IPS DF 4.7 (cell line): ENCODE measurements around the gene OR8G5.

Experiments
- DNase-seq: peaks from one replicate; pipeline ENCODE4 v3.0.0-alpha.2; 2013; ENCODE audit warnings: low spot score; ENCODE audit errors: extremely low read depth

Gene OR8G5

GRCh38 chr11:124285610-124286344 lies 29.6 kb downstream of the OR8G5 start:
- DNase-seq, result no peak

- DNase-seq, result no peak
Observed at GRCh38 chr11:124294687-124295086, 38.5 kb downstream of the OR8G5 start.

GRCh38 chr11:124296016-124296415 lies 39.8 kb downstream of the OR8G5 start:
- DNase-seq, result no peak

GRCh38 chr11:124297921-124298320 lies 41.7 kb downstream of the OR8G5 start:
- DNase-seq, result no peak

- DNase-seq, result no peak
Observed at GRCh38 chr11:124301548-124301947, 45.4 kb downstream of the OR8G5 start.

- no peak for DNase-seq
Observed at GRCh38 chr11:124302347-124303125, 46.4 kb downstream of the OR8G5 start.

GRCh38 chr11:124307093-124307492 lies 50.9 kb downstream of the OR8G5 start:
- no peak for DNase-seq

GRCh38 chr11:124310721-124311120 lies 54.5 kb downstream of the OR8G5 start:
- DNase-seq, result no peak

GRCh38 chr11:124311269-124311668 lies 55.1 kb downstream of the OR8G5 start:
- no peak for DNase-seq

GRCh38 chr11:124311670-124312069 lies 55.5 kb downstream of the OR8G5 start:
- DNase-seq, result no peak

GRCh38 chr11:124313131-124313530 lies 57.0 kb downstream of the OR8G5 start:
- no peak for DNase-seq

- no peak for DNase-seq
Observed at GRCh38 chr11:124313849-124314248, 57.7 kb downstream of the OR8G5 start, which contains the start of gene OR8D1. OR8D1 (minus strand) TSS chr11:124313949; CDS start chr11:124310766, 3,183 bp downstream.

- DNase-seq, result no peak
Observed at GRCh38 chr11:124315052-124315451, 58.9 kb downstream of the OR8G5 start.
